K562 (cell line): Measurements from ENCODE around the gene JAM2.

Source experiments
- BRF1 ChIP-seq: IDR thresholded peaks from 3 replicates; pipeline ENCODE4 v1.6.1; 2011; ENCODE audit warnings: borderline replicate concordance, mild to moderate bottlenecking; ENCODE audit not compliant: insufficient read length; ENCODE audit errors: extremely low read depth
- ETV6 ChIP-seq, 3 experiments: fragments of 150-350 bp in 1 of 3; sonication (generic) in 1 of 3; formaldehyde crosslinking in 1 of 3; IDR thresholded peaks; 2 replicates each; pipeline versions ENCODE4 v1.6.1 to v1.8.0; 2014 to 2022; ENCODE audit warnings: borderline replicate concordance in 2 of 3, low read depth in 2 of 3, antibody characterized with exemption in 1 of 3, low read length in 1 of 3, mild to moderate bottlenecking in 1 of 3, missing genetic modification reagents in 1 of 3
- FOXK1 ChIP-seq: sonication (generic); formaldehyde crosslinking; IDR thresholded peaks from 2 replicates; pipeline ENCODE4 v1.8.0; 2022; ENCODE audit warnings: missing genetic modification reagents, mild to moderate bottlenecking, borderline replicate concordance
- MAFF ChIP-seq: IDR thresholded peaks from 2 replicates; pipeline ENCODE4 v1.6.1; 2012; ENCODE audit warnings: low read length, improper control_type of control experiment
- SMAD4 ChIP-seq: fragments of 250-450 bp; sonication (Bioruptor Pico); conservative IDR thresholded peaks from 2 replicates; pipeline ENCODE4 v1.8.0; 2021; ENCODE audit warnings: inconsistent platforms, mild to moderate bottlenecking, moderate library complexity
- ZBTB7A ChIP-seq: IDR thresholded peaks from 2 replicates; pipeline ENCODE4 v1.6.1; 2011; ENCODE audit warnings: low read depth, mild to moderate bottlenecking, low read length, moderate library complexity, borderline replicate concordance; ENCODE audit not compliant: control insufficient read depth
- TF ChIP-seq, protein P1 (sequence below), 3 experiments: IDR thresholded peaks in 2 of 3; conservative IDR thresholded peaks in 1 of 3; 2 replicates each; pipeline ENCODE4 v1.5.1; 2011 to 2012; ENCODE audit warnings: low read length in 3 of 3, mild to moderate bottlenecking in 3 of 3, control low read depth in 2 of 3, improper control_type of control experiment in 1 of 3, inconsistent platforms in 1 of 3, low read depth in 1 of 3, mixed read lengths in 1 of 3, moderate library complexity in 1 of 3; ENCODE audit not compliant: insufficient read depth in 2 of 3
- TF ChIP-seq, protein P2 (sequence below), 2 experiments: fragments of 450-650 bp in 1 of 2; sonication (generic) in 1 of 2; formaldehyde crosslinking in 1 of 2; IDR thresholded peaks; 2 replicates each; pipeline versions ENCODE4 v1.7.1 to v1.9.0; 2016 to 2022; ENCODE audit warnings: inconsistent platforms in 1 of 2, mild to moderate bottlenecking in 1 of 2, missing genetic modification reagents in 1 of 2

DNA sequence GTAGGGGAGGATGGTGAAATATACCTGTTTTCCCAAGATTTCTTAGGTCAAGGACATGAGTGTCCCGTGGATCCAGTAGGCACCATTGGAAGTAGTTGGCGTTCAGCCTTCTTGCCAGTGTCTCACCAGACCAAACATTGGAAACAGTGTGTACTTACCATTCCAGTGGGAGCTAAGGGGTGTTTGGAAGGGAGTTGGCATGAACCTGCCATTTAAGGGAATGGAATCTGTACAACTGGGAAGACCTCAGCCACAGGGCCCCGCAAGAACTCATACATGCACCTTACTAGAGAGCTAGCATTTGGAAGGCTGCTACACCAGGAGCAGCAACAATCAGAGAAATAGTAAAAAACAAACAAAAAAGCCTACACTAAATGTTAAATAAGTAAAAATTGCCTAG lies 82.9 kb downstream of the JAM2 start:
- TF ChIP-seq ETV6 (IDR thresholded peaks at IDR 0.05; ENCODE audit: borderline replicate concordance in 1 of 2, low read depth in 2 of 2, low read length in 1 of 2) (no peak), ETV6 (CRISPR knock-in tag; IDR thresholded peaks at IDR 0.05; ENCODE audit: borderline replicate concordance) (no peak), SMAD4 (CRISPR knock-in tag) (no peak), FOXK1 (CRISPR knock-in tag) (no peak), ZBTB7A (no peak), MAFF (no peak), BRF1 (no peak)
- TF ChIP-seq, protein P1, sequence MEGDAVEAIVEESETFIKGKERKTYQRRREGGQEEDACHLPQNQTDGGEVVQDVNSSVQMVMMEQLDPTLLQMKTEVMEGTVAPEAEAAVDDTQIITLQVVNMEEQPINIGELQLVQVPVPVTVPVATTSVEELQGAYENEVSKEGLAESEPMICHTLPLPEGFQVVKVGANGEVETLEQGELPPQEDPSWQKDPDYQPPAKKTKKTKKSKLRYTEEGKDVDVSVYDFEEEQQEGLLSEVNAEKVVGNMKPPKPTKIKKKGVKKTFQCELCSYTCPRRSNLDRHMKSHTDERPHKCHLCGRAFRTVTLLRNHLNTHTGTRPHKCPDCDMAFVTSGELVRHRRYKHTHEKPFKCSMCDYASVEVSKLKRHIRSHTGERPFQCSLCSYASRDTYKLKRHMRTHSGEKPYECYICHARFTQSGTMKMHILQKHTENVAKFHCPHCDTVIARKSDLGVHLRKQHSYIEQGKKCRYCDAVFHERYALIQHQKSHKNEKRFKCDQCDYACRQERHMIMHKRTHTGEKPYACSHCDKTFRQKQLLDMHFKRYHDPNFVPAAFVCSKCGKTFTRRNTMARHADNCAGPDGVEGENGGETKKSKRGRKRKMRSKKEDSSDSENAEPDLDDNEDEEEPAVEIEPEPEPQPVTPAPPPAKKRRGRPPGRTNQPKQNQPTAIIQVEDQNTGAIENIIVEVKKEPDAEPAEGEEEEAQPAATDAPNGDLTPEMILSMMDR (IDR thresholded peaks at IDR 0.05 in 2 of 3, conservative IDR thresholded peaks at IDR 0.05 in 1 of 3; ENCODE audit: insufficient read depth in 2 of 3, low read depth in 1 of 3, low read length in 3 of 3): no peak
- TF ChIP-seq, protein P2, sequence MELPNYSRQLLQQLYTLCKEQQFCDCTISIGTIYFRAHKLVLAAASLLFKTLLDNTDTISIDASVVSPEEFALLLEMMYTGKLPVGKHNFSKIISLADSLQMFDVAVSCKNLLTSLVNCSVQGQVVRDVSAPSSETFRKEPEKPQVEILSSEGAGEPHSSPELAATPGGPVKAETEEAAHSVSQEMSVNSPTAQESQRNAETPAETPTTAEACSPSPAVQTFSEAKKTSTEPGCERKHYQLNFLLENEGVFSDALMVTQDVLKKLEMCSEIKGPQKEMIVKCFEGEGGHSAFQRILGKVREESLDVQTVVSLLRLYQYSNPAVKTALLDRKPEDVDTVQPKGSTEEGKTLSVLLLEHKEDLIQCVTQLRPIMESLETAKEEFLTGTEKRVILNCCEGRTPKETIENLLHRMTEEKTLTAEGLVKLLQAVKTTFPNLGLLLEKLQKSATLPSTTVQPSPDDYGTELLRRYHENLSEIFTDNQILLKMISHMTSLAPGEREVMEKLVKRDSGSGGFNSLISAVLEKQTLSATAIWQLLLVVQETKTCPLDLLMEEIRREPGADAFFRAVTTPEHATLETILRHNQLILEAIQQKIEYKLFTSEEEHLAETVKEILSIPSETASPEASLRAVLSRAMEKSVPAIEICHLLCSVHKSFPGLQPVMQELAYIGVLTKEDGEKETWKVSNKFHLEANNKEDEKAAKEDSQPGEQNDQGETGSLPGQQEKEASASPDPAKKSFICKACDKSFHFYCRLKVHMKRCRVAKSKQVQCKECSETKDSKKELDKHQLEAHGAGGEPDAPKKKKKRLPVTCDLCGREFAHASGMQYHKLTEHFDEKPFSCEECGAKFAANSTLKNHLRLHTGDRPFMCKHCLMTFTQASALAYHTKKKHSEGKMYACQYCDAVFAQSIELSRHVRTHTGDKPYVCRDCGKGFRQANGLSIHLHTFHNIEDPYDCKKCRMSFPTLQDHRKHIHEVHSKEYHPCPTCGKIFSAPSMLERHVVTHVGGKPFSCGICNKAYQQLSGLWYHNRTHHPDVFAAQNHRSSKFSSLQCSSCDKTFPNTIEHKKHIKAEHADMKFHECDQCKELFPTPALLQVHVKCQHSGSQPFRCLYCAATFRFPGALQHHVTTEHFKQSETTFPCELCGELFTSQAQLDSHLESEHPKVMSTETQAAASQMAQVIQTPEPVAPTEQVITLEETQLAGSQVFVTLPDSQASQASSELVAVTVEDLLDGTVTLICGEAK (IDR thresholded peaks at IDR 0.05): no peak
- TF ChIP-seq, protein P2 (CRISPR knock-in tag; IDR thresholded peaks at IDR 0.05): no peak
